Neural progenitor cell (in vitro differentiated cells): Measurements from ENCODE around the gene OGDH. TPM values are rescaled to one million over a fixed set of nuclear protein-coding genes. Genes with fewer than 3 reads are reported as not detected.

Experiments
- DNase-seq: peaks from one replicate; pipeline ENCODE4 v3.0.0-alpha.2; 2016; ENCODE audit warnings: low spot score
- H2AFZ ChIP-seq: fragments of 200-600 bp; sonication (generic); replicated peaks from 2 replicates; pipeline ENCODE4 v1.6.1; 2016; ENCODE audit warnings: antibody characterized with exemption
- H3F3A ChIP-seq: fragments of 200-600 bp; sonication (generic); 2 replicates; pipeline ENCODE4 v1.6.1; 2016; ENCODE audit warnings: antibody characterized with exemption, low read depth
- H3K27ac ChIP-seq: fragments of 200-600 bp; sonication (generic); 2 replicates; pipeline ENCODE4 v1.5.1; 2016; ENCODE audit warnings: mild to moderate bottlenecking
- H3K27me3 ChIP-seq: fragments of 200-600 bp; sonication (generic); 2 replicates; pipeline ENCODE4 v1.6.1; 2016; ENCODE audit warnings: mild to moderate bottlenecking, moderate library complexity
- H3K36me3 ChIP-seq: fragments of 200-600 bp; sonication (generic); 2 replicates; pipeline ENCODE4 v1.5.1; 2016
- H3K4me1 ChIP-seq: fragments of 200-600 bp; sonication (generic); 2 replicates; pipeline ENCODE4 v1.6.1; 2016; ENCODE audit warnings: mixed run types
- H3K4me2 ChIP-seq: fragments of 200-600 bp; sonication (generic); 2 replicates; pipeline ENCODE4 v1.6.1; 2016
- H3K4me3 ChIP-seq: fragments of 200-600 bp; sonication (generic); 2 replicates; pipeline ENCODE4 v1.5.1; 2016
- H3K79me2 ChIP-seq: fragments of 200-600 bp; sonication (generic); 2 replicates; pipeline ENCODE4 v1.6.1; 2016; ENCODE audit warnings: low read depth
- H3K9ac ChIP-seq: fragments of 200-600 bp; sonication (generic); 2 replicates; pipeline ENCODE4 v1.6.1; 2016
- H3K9me3 ChIP-seq: fragments of 200-600 bp; sonication (generic); 2 replicates; pipeline ENCODE4 v1.5.1; 2016; ENCODE audit warnings: low read depth
- H4K20me1 ChIP-seq: fragments of 200-600 bp; sonication (generic); 2 replicates; pipeline ENCODE4 v1.6.1; 2016; ENCODE audit warnings: low read depth
- H3K27ac Mint-ChIP-seq: 3 replicates; pipeline ENCODE4 v1.8.0; 2021; ENCODE audit warnings: mixed read lengths
- H3K27me3 Mint-ChIP-seq: 2 replicates; pipeline ENCODE4 v1.8.0; 2022; ENCODE audit warnings: low read depth, mild to moderate bottlenecking, inconsistent platforms, moderate library complexity, mixed read lengths; ENCODE audit not compliant: insufficient read depth
- H3K36me3 Mint-ChIP-seq: 3 replicates; pipeline ENCODE4 v1.8.0; 2021; ENCODE audit warnings: mixed read lengths
- H3K4me1 Mint-ChIP-seq: 3 replicates; pipeline ENCODE4 v1.8.0; 2021; ENCODE audit warnings: mixed read lengths
- H3K4me3 Mint-ChIP-seq: 3 replicates; pipeline ENCODE4 v1.8.0; 2021; ENCODE audit warnings: mild to moderate bottlenecking, moderate library complexity, mixed read lengths
- H3K9me3 Mint-ChIP-seq: 3 replicates; pipeline ENCODE4 v1.8.0; 2020; ENCODE audit warnings: mixed read lengths
- CTCF ChIP-seq: fragments of 200-600 bp; sonication (generic); IDR thresholded peaks from 2 replicates; pipeline ENCODE4 v1.5.1; 2017; ENCODE audit warnings: antibody characterized with exemption, mild to moderate bottlenecking
- EZH2 ChIP-seq: fragments of 200-600 bp; sonication (generic); IDR thresholded peaks from 2 replicates; pipeline ENCODE4 v1.6.1; 2017; ENCODE audit warnings: antibody characterized with exemption, mild to moderate bottlenecking, moderate library complexity
- EZH2phosphoT487 ChIP-seq: fragments of 200-600 bp; sonication (generic); IDR thresholded peaks from 2 replicates; pipeline ENCODE4 v1.6.1; 2017; ENCODE audit warnings: antibody characterized with exemption
- total RNA-seq: library from RNA; depleted of rRNA; stranded (reverse); fragments of >200 nt; gene quantifications from 2 replicates; pipeline ENCODE4 v1.2.3, GENCODE V29; 2015; ENCODE audit warnings: low replicate concordance

The OGDH gene
- total RNA-seq, 1 donor from 2014 or later: 25.2 TPM

GRCh38 chr7:44624318-44624717 lies 17.9 kb downstream of the OGDH start:
- no peak overlapping the region for H3K4me3 Mint-ChIP-seq
- H4K20me1 ChIP-seq: peaks cover 46% of the 10 kb centered on the region
- H3K27ac Mint-ChIP-seq: peak overlapping the region; percentile 54

GRCh38 chr7:44625526-44626471 lies 19.4 kb downstream of the OGDH start:
- Mint-ChIP-seq H3K4me1 (peaks cover 12% of the 10 kb centered on the region), H3K36me3 (peaks cover 7% of the 10 kb centered on the region), H3K27me3 (peaks cover 3% of the 10 kb centered on the region), H3K4me3 (no peak overlapping the region), H3K27ac (no peak overlapping the region), H3K9me3 (no peaks in the 10 kb centered on the region)
- Histone ChIP-seq H3K36me3 (no peaks in the 10 kb centered on the region), H3K4me3 (no peak overlapping the region), H3K4me2 (no peak overlapping the region), H3K9me3 (no peaks in the 10 kb centered on the region), H4K20me1 (peaks cover 35% of the 10 kb centered on the region), H3K27ac (no peak overlapping the region), H3K27me3 (no peaks in the 10 kb centered on the region), H3F3A (no peaks in the 10 kb centered on the region), H3K79me2 (peaks cover 66% of the 10 kb centered on the region), H3K4me1 (no peaks in the 10 kb centered on the region), H3K9ac (no peak overlapping the region), H2AFZ (no peak overlapping the region)
- no peak for TF ChIP-seq CTCF
- no peak for TF ChIP-seq EZH2phosphoT487
- no peak for DNase-seq

More at GRCh38 chr7:44624318-44624717, 17.9 kb downstream of the OGDH start:
- H3K27me3 Mint-ChIP-seq: peaks cover 4% of the 10 kb centered on the region
- H3K36me3 ChIP-seq: no peaks in the 10 kb centered on the region
- no peaks in the 10 kb centered on the region for H3K4me1 ChIP-seq
- TF ChIP-seq CTCF: no peak
- TF ChIP-seq EZH2phosphoT487: no peak
- TF ChIP-seq EZH2: no peak
- no peaks in the 10 kb centered on the region for H3K9me3 ChIP-seq
- no peak overlapping the region for H3K27ac ChIP-seq
- H3K4me1 Mint-ChIP-seq: peaks cover 2% of the 10 kb centered on the region
- no peaks in the 10 kb centered on the region for H3F3A ChIP-seq
- peaks cover 81% of the 10 kb centered on the region for H3K79me2 ChIP-seq
- H3K9ac ChIP-seq: no peak overlapping the region
- no peaks in the 10 kb centered on the region for H3K9me3 Mint-ChIP-seq
- H3K4me3 ChIP-seq: no peak overlapping the region
- no peaks in the 10 kb centered on the region for H3K27me3 ChIP-seq
- H3K36me3 Mint-ChIP-seq: peaks cover 5% of the 10 kb centered on the region
- no peak for DNase-seq
- no peak overlapping the region for H2AFZ ChIP-seq
- no peak overlapping the region for H3K4me2 ChIP-seq

GRCh38 chr7:44626620-44627019 lies 20.2 kb downstream of the OGDH start:
- Mint-ChIP-seq H3K27ac (no peak overlapping the region), H3K4me1 (peaks cover 20% of the 10 kb centered on the region), H3K4me3 (no peak overlapping the region), H3K36me3 (peaks cover 7% of the 10 kb centered on the region), H3K9me3 (no peaks in the 10 kb centered on the region), H3K27me3 (peaks cover 3% of the 10 kb centered on the region)
- Histone ChIP-seq H3F3A (peaks cover 2% of the 10 kb centered on the region), H3K4me3 (no peak overlapping the region), H3K36me3 (no peaks in the 10 kb centered on the region), H3K27ac (no peak overlapping the region), H3K9me3 (no peaks in the 10 kb centered on the region), H3K9ac (no peak overlapping the region), H4K20me1 (peaks cover 26% of the 10 kb centered on the region), H3K27me3 (no peaks in the 10 kb centered on the region), H2AFZ (no peak overlapping the region), H3K79me2 (peaks cover 58% of the 10 kb centered on the region), H3K4me2 (no peak overlapping the region), H3K4me1 (peaks cover 7% of the 10 kb centered on the region)
- TF ChIP-seq EZH2: no peak
- TF ChIP-seq EZH2phosphoT487: no peak
- no peak for TF ChIP-seq CTCF
- no peak for DNase-seq
